SK-N-MC (cell line): ENCODE data around the gene SRBD1.

Experiments used
- DNase-seq: peaks from one replicate; pipeline ENCODE4 v3.0.0-alpha.2; 2011; ENCODE audit warnings: low read depth, low spot score
- H3K27ac ChIP-seq: fragments of 200-600 bp; sonication (generic); 2 replicates; pipeline ENCODE4 v1.5.1; 2016; ENCODE audit warnings: mixed run types
- H3K36me3 ChIP-seq: fragments of 200-600 bp; sonication (generic); 2 replicates; pipeline ENCODE4 v1.6.1; 2017; ENCODE audit warnings: antibody characterized with exemption, low read length, mixed read lengths; ENCODE audit not compliant: insufficient read depth
- H3K4me3 ChIP-seq: fragments of 200-600 bp; sonication (generic); 2 replicates; pipeline ENCODE4 v1.5.1; 2016
- H3K9ac ChIP-seq: fragments of 200-600 bp; sonication (generic); 2 replicates; pipeline ENCODE4 v1.8.0; 2017; ENCODE audit warnings: mixed run types, mixed read lengths; ENCODE audit not compliant: insufficient read length
- H3K9me3 ChIP-seq: fragments of 200-600 bp; sonication (generic); 2 replicates; pipeline ENCODE4 v1.6.1; 2017; ENCODE audit warnings: low read depth, mild to moderate bottlenecking, antibody characterized with exemption, low read length, moderate library complexity, mixed read lengths
- EZH2 ChIP-seq: fragments of 200-600 bp; sonication (generic); IDR thresholded peaks from one replicate; pipeline ENCODE4 v1.6.1; 2017; ENCODE audit warnings: antibody characterized with exemption
- FOXP2 ChIP-seq: optimal IDR thresholded peaks from 2 replicates; pipeline ENCODE3; 2011; ENCODE audit warnings: mild to moderate bottlenecking, moderate library complexity; ENCODE audit not compliant: insufficient read depth; ENCODE audit errors: extremely low read length, control extremely low read depth
- POLR2AphosphoS5 ChIP-seq: IDR thresholded peaks from 2 replicates; pipeline ENCODE4 v1.6.1; 2012; ENCODE audit warnings: mild to moderate bottlenecking, low read depth, low read length, borderline replicate concordance

SRBD1 gene

DNA sequence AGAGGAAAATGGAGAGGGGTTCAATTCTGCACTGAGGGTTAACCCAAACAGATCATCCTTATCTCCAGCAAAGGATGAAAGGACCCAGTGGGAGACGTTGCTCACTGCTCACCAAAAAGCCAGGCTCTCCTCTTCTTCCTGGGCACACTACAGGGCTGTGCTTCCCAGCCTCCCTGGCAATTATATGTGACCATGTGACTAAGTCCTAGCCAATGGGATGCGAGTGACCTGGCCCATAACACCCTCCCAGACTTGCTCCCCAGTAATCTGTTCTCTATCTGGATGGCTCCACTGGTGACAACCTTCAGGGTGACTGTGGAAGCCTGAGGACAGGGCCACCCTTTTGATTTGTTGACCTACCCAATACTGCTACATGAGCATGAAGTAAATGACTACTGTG lies 29.5 kb upstream of the SRBD1 start:
- no peak overlapping the region for H3K9ac ChIP-seq
- no peak for DNase-seq
- no peak overlapping the region for H3K27ac ChIP-seq
- H3K4me3 ChIP-seq: no peak overlapping the region
- H3K9me3 ChIP-seq: no peaks in the 10 kb centered on the region
- H3K36me3 ChIP-seq: no peaks in the 10 kb centered on the region
- TF ChIP-seq EZH2: no peak
- TF ChIP-seq POLR2AphosphoS5: no peak
- no peak for TF ChIP-seq FOXP2

DNA sequence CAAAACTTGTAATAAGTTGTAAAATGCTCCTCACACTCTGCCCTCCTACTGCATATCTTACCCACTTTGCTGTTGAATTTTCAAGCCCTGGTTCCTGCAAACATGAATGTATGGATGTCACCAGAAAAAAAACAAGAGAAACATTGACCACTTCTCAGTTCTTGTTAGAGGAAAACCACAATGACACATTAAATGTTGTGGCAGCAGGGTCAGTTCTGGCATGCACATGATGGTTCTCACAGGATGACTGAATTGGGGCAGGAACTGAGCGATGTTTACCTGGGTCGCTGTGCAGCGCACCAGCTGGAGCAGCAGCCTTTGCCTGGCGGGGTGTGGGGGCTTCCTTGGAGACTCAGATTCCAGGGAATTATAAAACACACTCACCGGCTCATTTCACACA lies 26.4 kb upstream of the SRBD1 start:
- H3K4me3 ChIP-seq: no peak overlapping the region
- no peaks in the 10 kb centered on the region for H3K9me3 ChIP-seq
- H3K36me3 ChIP-seq: no peaks in the 10 kb centered on the region
- no peak overlapping the region for H3K27ac ChIP-seq
- no peak for DNase-seq
- TF ChIP-seq EZH2: no peak
- no peak for TF ChIP-seq FOXP2
- no peak for TF ChIP-seq POLR2AphosphoS5
- no peak overlapping the region for H3K9ac ChIP-seq

DNA sequence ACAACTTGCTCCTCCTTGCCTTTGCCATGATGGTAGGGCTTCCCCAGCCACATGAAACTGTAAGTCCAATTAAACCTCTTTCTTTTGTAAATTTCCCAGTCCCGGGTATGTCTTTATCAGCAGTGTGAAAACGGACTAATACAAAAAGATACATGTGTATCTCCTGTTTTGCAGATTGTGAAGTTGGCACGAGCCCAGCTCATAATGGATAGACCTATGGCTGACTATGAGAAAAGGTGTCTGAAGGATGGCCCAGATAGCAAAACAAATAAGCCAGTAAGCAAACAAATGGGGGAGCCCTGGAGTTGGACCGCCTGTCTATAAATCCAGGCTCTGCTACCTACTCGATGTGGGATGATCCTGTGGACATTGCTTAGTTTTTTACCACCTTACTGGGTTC lies 24.9 kb upstream of the SRBD1 start:
- no peak for TF ChIP-seq POLR2AphosphoS5
- TF ChIP-seq FOXP2: no peak
- TF ChIP-seq EZH2: no peak
- Histone ChIP-seq H3K4me3 (no peak overlapping the region), H3K9ac (no peak overlapping the region), H3K36me3 (no peaks in the 10 kb centered on the region), H3K9me3 (no peaks in the 10 kb centered on the region), H3K27ac (no peak overlapping the region)
- DNase-seq: no peak

DNA sequence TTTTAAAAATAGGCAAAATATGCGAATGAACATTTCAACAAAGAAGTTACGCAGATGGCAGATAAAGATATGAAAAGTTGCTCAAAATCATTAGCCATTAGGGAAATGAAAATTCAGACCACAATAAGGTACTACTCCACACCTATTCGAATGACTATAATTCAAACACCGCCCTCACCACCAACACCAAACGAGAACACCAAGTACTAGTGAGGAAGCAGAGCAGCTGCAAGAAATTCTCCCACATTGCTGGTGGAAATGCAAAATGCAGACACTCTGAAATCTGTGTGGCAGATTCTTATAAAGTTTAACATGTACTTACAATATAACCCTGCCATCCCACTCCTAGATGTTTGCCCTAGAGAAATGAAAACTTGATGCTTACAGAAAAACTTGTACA lies 23.2 kb upstream of the SRBD1 start:
- Histone ChIP-seq H3K27ac (no peak overlapping the region), H3K4me3 (no peak overlapping the region), H3K9me3 (no peaks in the 10 kb centered on the region), H3K9ac (no peak overlapping the region), H3K36me3 (no peaks in the 10 kb centered on the region)
- DNase-seq: no peak
- TF ChIP-seq FOXP2 (no peak), POLR2AphosphoS5 (no peak), EZH2 (no peak)

DNA sequence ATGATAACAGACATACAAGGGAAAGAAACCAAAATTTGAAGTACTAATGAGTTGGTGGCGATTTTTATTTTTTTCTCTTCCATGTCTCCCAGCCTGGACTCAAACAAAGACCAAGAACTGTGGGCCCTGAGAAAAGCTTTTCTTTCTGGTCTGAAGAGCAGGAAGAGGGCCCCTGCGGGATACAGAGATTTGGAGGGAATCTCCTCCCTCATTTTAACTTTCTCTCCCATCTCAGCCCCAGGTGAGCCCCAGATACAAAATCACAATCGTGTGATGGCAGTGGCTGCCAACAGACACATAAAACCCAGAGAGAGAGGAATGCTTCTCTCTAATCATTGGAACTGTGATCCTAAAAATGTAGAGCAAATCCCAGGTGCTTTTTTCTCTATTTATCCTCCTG lies 20.9 kb upstream of the SRBD1 start:
- Histone ChIP-seq H3K27ac (no peak overlapping the region), H3K9me3 (no peaks in the 10 kb centered on the region), H3K36me3 (no peaks in the 10 kb centered on the region), H3K9ac (no peak overlapping the region), H3K4me3 (no peak overlapping the region)
- TF ChIP-seq POLR2AphosphoS5 (no peak), FOXP2 (no peak), EZH2 (no peak)
- DNase-seq: no peak

DNA sequence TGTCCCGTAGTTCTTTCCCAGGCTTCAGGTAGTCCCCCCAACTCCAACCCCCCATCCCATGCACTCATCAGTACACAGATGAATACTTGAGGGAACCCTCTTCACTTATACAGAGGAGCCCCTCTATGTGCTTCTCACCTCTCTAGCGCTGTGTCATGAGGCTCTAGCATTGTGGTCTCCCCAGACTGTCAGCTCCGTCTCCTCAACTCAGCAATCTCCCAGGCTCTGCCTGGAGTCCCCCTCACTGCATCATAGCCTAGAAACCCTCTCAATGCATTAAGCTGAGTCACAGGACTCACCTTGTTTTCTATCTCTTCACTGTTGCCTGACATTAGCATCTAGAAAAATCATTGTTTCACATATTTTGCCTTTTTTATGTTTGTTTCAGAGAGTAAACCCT lies 20.3 kb upstream of the SRBD1 start:
- Histone ChIP-seq H3K9ac (no peak overlapping the region), H3K27ac (no peak overlapping the region), H3K4me3 (no peak overlapping the region), H3K36me3 (no peaks in the 10 kb centered on the region), H3K9me3 (no peaks in the 10 kb centered on the region)
- TF ChIP-seq EZH2 (no peak), POLR2AphosphoS5 (no peak), FOXP2 (no peak)
- DNase-seq: no peak

DNA sequence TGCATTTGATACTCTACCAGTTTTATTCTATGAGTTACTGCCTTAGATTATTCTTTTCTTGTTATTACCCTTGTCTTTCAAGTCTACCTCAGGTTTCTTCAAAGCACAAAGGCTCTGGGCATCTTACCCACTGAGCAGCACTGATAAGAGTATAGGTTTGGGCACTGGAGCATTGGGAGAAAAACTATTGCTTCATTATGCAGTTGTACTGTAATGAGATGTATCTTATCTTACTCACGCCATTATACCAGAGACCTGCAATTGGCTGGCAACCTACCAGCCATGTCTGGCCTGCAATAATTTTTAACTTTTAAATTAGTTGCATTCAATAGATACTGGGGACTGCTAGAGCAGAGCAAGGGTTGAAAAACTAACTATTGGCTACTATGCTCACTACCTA lies 18.9 kb upstream of the SRBD1 start:
- Histone ChIP-seq H3K9ac (no peak overlapping the region), H3K9me3 (no peaks in the 10 kb centered on the region), H3K4me3 (no peak overlapping the region), H3K36me3 (no peaks in the 10 kb centered on the region), H3K27ac (no peak overlapping the region)
- TF ChIP-seq FOXP2 (no peak), POLR2AphosphoS5 (no peak), EZH2 (no peak)
- no peak for DNase-seq

DNA sequence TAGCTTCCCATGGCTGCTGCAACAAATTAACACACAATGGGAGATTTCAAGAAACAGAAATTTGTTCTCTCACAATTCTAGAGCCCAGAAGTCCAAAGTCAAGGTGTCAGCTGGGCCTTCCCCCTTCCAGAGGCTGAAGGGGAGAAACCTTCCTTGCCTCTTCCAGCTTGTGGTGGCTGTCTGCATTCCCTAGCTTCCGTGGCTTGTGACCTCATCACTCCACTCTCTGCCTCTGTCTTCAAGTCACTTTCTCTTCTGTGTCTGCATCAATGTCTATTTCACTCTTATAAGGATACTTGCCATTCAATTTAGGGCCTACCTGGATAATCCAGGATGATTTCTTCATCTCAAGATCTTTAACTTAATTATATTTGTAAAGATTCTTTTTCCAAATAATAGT lies 16.8 kb upstream of the SRBD1 start:
- H3K9me3 ChIP-seq: no peaks in the 10 kb centered on the region
- TF ChIP-seq EZH2: no peak
- no peak for TF ChIP-seq FOXP2
- no peak for TF ChIP-seq POLR2AphosphoS5
- H3K4me3 ChIP-seq: no peak overlapping the region
- H3K27ac ChIP-seq: no peak overlapping the region
- DNase-seq: no peak
- H3K36me3 ChIP-seq: no peaks in the 10 kb centered on the region
- no peak overlapping the region for H3K9ac ChIP-seq

DNA sequence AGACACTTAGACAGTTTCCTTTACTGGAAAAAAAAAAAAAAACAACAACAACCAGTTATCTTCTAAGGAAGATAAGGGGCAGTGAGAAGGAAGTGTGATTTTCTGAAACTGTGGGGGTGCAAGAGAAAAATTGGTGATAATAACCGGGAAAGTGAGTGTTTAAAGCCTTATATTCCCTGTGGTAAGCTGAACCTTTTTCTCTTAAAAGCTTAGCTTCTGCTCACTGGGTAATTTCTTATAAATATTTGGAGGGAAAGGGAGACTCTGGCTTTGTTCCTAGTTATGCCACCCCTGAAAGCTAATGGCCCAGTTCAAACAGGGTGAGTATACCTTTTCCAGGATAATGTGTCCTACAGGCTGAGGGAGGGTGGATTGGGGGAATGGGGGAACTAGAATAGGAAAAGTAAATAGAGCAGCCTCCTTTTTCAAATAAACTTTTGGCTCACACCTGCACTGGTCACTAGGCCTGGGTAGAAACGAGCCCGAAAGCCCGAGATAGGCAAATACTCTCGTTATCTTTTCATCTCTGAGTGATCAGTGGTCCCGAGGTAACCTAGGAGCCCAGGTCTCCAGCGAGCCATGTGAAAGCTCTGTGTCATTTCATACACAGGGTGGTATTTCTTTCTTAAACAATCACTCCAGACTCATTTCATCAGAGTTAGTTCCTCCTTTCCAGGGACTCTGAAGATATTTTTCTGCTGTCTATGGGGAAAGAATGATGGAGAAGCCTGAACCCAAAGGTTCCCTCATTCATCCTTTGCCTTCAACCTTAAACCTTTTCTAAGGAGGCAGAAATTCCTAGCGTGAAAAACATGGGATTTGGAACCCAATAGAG lies 15.5 kb upstream of the SRBD1 start:
- Histone ChIP-seq H3K4me3 (no peak overlapping the region), H3K36me3 (no peaks in the 10 kb centered on the region), H3K27ac (no peak overlapping the region), H3K9me3 (no peaks in the 10 kb centered on the region), H3K9ac (no peak overlapping the region)
- DNase-seq: no peak
- no peak for TF ChIP-seq POLR2AphosphoS5

DNA sequence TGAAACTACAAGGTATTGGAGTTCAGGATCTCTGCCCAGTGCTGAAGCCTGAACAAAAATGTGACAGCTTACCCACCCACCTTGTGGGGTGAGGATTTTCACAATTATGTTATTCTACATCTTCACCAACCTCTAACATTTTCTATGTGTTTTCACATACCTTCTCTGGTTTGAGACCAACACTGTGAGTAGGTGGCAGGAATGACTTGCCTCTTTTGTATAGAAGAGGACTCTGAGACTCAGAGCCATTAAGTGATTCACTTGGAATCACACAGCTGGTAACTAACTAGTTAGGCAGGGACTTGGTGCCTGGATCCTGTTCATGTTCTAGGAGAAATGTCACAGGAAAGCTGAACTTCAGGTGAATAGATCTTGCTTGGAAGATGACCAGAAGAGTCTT lies 14.8 kb upstream of the SRBD1 start:
- Histone ChIP-seq H3K9ac (no peak overlapping the region), H3K27ac (no peak overlapping the region)
- TF ChIP-seq POLR2AphosphoS5 (no peak), FOXP2 (no peak), EZH2 (no peak)

More for the DNA sequence above, 14.8 kb upstream of the SRBD1 start:
- no peaks in the 10 kb centered on the region for H3K36me3 ChIP-seq
- H3K4me3 ChIP-seq: no peak overlapping the region
- H3K9me3 ChIP-seq: no peaks in the 10 kb centered on the region
- no peak for DNase-seq
